H9 (cell line): ENCODE measurements around the gene DIAPH2. TPM values are rescaled to one million over a fixed set of nuclear protein-coding genes. Genes with fewer than 3 reads are reported as not detected.

ENCODE experiments used
- DNase-seq: peaks from one replicate; pipeline ENCODE4 v3.0.0-alpha.2; 2017
- H2AFZ ChIP-seq: one replicate; pipeline ENCODE4 v1.6.1; 2013; ENCODE audit warnings: mild to moderate bottlenecking, low read length, control low read depth, moderate library complexity
- H2AK5ac ChIP-seq: 2 replicates; pipeline ENCODE4 v1.6.1; 2013; ENCODE audit warnings: low read length, control low read depth, mixed read lengths; ENCODE audit not compliant: insufficient read length
- H2BK120ac ChIP-seq: one replicate; pipeline ENCODE4 v1.6.1; 2013; ENCODE audit warnings: low read depth, mild to moderate bottlenecking, low read length, control low read depth, inconsistent platforms; ENCODE audit not compliant: poor library complexity, severe bottlenecking
- H2BK12ac ChIP-seq: 2 replicates; pipeline ENCODE4 v1.6.1; 2013; ENCODE audit warnings: low read length, control low read depth, mixed read lengths, low read depth; ENCODE audit not compliant: insufficient read length
- H2BK15ac ChIP-seq: 2 replicates; pipeline ENCODE4 v1.6.1; 2013; ENCODE audit warnings: low read depth, low read length, control low read depth
- H2BK20ac ChIP-seq: one replicate; pipeline ENCODE4 v1.6.1; 2013; ENCODE audit warnings: low read depth, mild to moderate bottlenecking, low read length, control low read depth, inconsistent platforms; ENCODE audit not compliant: poor library complexity, severe bottlenecking
- H2BK5ac ChIP-seq: 2 replicates; pipeline ENCODE4 v1.6.1; 2013; ENCODE audit warnings: low read length, control low read depth, mixed read lengths; ENCODE audit not compliant: insufficient read length
- H3K14ac ChIP-seq: 2 replicates; pipeline ENCODE4 v1.6.1; 2013; ENCODE audit warnings: low read length, control low read depth; ENCODE audit not compliant: insufficient read depth
- H3K18ac ChIP-seq: 2 replicates; pipeline ENCODE4 v1.6.1; 2013; ENCODE audit warnings: low read depth, mild to moderate bottlenecking, mixed read lengths, low read length, control low read depth; ENCODE audit not compliant: insufficient read length
- H3K23ac ChIP-seq: 2 replicates; pipeline ENCODE4 v1.6.1; 2013; ENCODE audit warnings: low read length, control low read depth, mixed read lengths, low read depth; ENCODE audit not compliant: insufficient read length
- H3K23me2 ChIP-seq: 2 replicates; pipeline ENCODE4 v1.6.1; 2013; ENCODE audit warnings: low read depth, mild to moderate bottlenecking, mixed read lengths, low read length, control low read depth; ENCODE audit not compliant: insufficient read length, poor library complexity, severe bottlenecking
- H3K27ac ChIP-seq: 2 replicates; pipeline ENCODE4 v1.5.1; 2013; ENCODE audit warnings: low read length, control low read depth, mixed read lengths, low read depth; ENCODE audit not compliant: insufficient read length
- H3K27me3 ChIP-seq: 2 replicates; pipeline ENCODE4 v1.6.1; 2013; ENCODE audit warnings: low read length, control low read depth, inconsistent platforms; ENCODE audit not compliant: insufficient read depth
- H3K4ac ChIP-seq: 2 replicates; pipeline ENCODE4 v1.6.1; 2013; ENCODE audit warnings: low read depth, mild to moderate bottlenecking, control low read depth, inconsistent platforms, low read length, moderate library complexity
- H3K4me1 ChIP-seq: 2 replicates; pipeline ENCODE4 v1.6.1; 2013; ENCODE audit warnings: low read length, control low read depth, inconsistent platforms; ENCODE audit not compliant: insufficient read depth
- H3K4me2 ChIP-seq: 2 replicates; pipeline ENCODE4 v1.6.1; 2013; ENCODE audit warnings: low read length, control low read depth, mixed read lengths; ENCODE audit not compliant: insufficient read length, insufficient read depth
- H3K56ac ChIP-seq: 2 replicates; pipeline ENCODE4 v1.6.1; 2013; ENCODE audit warnings: low read depth, mild to moderate bottlenecking, mixed read lengths, low read length, control low read depth; ENCODE audit not compliant: insufficient read length
- H3K79me1 ChIP-seq: 2 replicates; pipeline ENCODE4 v1.6.1; 2013; ENCODE audit warnings: low read depth, mild to moderate bottlenecking, moderate library complexity, low read length, control low read depth, inconsistent platforms; ENCODE audit not compliant: insufficient read depth, poor library complexity, severe bottlenecking
- H3K79me2 ChIP-seq: 2 replicates; pipeline ENCODE4 v1.6.1; 2013; ENCODE audit warnings: low read length, control low read depth, inconsistent platforms; ENCODE audit not compliant: insufficient read depth
- H3K9ac ChIP-seq: 2 replicates; pipeline ENCODE4 v1.6.1; 2013; ENCODE audit warnings: low read length, control low read depth, mixed read lengths; ENCODE audit not compliant: insufficient read length; ENCODE audit errors: extremely low read depth
- H3K9me3 ChIP-seq: one replicate; pipeline ENCODE4 v1.6.1; 2013; ENCODE audit warnings: low read depth, low read length, inconsistent platforms; ENCODE audit not compliant: control insufficient read depth
- H3T11ph ChIP-seq: one replicate; pipeline ENCODE4 v1.6.1; 2013; ENCODE audit warnings: mild to moderate bottlenecking, low read length, control low read depth, inconsistent platforms
- H4K20me1 ChIP-seq: one replicate; pipeline ENCODE4 v1.6.1; 2013; ENCODE audit not compliant: control insufficient read depth, insufficient read length, insufficient read depth
- H4K5ac ChIP-seq: 2 replicates; pipeline ENCODE4 v1.6.1; 2013; ENCODE audit warnings: low read depth, mild to moderate bottlenecking, mixed read lengths, low read length, control low read depth; ENCODE audit not compliant: insufficient read length
- H4K8ac ChIP-seq: replicated peaks from 2 replicates; pipeline ENCODE4 v1.6.1; 2013; ENCODE audit warnings: low read length, control low read depth, mixed read lengths, low read depth; ENCODE audit not compliant: insufficient read length
- H4K91ac ChIP-seq: 2 replicates; pipeline ENCODE4 v1.6.1; 2013; ENCODE audit warnings: low read depth, mild to moderate bottlenecking, moderate library complexity, mixed read lengths, low read length, control low read depth; ENCODE audit not compliant: insufficient read length
- H3K27ac Mint-ChIP-seq, 3 experiments: 2 replicates in 2 of 3; 3 replicates in 1 of 3; pipeline ENCODE4 v1.8.0; 2020 to 2021; ENCODE audit warnings: mixed read lengths in 3 of 3, mild to moderate bottlenecking in 1 of 3, moderate library complexity in 1 of 3
- H3K27me3 Mint-ChIP-seq: 2 replicates; pipeline ENCODE4 v1.8.0; 2021; ENCODE audit warnings: low read depth, mild to moderate bottlenecking, moderate library complexity, mixed read lengths
- H3K36me3 Mint-ChIP-seq, 3 experiments: 2 replicates in 2 of 3; 3 replicates in 1 of 3; pipeline ENCODE4 v1.8.0; 2020 to 2021; ENCODE audit warnings: low read depth in 3 of 3, mixed read lengths in 3 of 3; ENCODE audit not compliant: insufficient read depth in 1 of 3
- H3K4me1 Mint-ChIP-seq, 2 experiments: 2 replicates each; pipeline ENCODE4 v1.8.0; 2020; ENCODE audit warnings: mixed read lengths in 2 of 2
- H3K4me3 Mint-ChIP-seq, 2 experiments: 2 replicates in 1 of 2; 3 replicates in 1 of 2; pipeline ENCODE4 v1.8.0; 2020 to 2021; ENCODE audit warnings: mild to moderate bottlenecking in 2 of 2, mixed read lengths in 2 of 2, moderate library complexity in 1 of 2
- H3K9me3 Mint-ChIP-seq, 2 experiments: 2 replicates in 1 of 2; 3 replicates in 1 of 2; pipeline ENCODE4 v1.8.0; 2020; ENCODE audit warnings: mild to moderate bottlenecking in 2 of 2, mixed read lengths in 2 of 2, moderate library complexity in 1 of 2
- WGBS: extraction: QIAGEN DNeasy Blood & Tissue Kit; methylation state at CpG from one replicate; pipeline ENCODE4 v1.1.7; 2013; ENCODE audit warnings: missing lambda C conversion rate, low lambda C conversion rate, mixed read lengths; ENCODE audit not compliant: insufficient read length; ENCODE audit errors: extremely low coverage; 5-methylcytosine and 5-hydroxymethylcytosine counted together
- total RNA-seq: library from RNA; stranded (reverse); gene quantifications from 2 replicates; pipeline ENCODE4 v1.2.1, GENCODE V29; 2021
- TF ChIP-seq, protein P1 (sequence below): fragments of 200-600 bp; sonication (generic); conservative IDR thresholded peaks from 3 replicates; pipeline ENCODE4 v1.8.0; 2021; ENCODE audit warnings: antibody characterized with exemption, mild to moderate bottlenecking

Gene DIAPH2
- total RNA-seq, 1 experiment from 2014 or later, result 45.4 TPM

DNA sequence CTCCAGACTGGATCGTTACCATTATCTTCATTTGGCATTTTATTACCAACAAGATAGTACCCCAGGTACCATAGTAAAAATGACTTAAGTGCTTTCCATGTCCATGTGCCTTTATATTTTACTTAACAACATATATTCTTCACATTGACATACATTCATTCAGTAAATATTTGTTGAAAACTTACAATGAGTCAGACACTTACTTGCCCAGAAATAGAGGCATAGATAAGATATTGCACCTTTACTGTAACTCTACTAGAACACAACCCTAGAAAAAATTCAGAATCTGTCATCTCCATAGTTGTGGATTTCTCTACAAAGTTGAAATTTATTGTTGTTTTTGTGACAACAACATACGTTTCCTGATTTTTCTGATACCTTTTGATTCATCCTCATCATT is 839.7 kb downstream of the DIAPH2 start:
- no peak overlapping the region for H2BK15ac ChIP-seq
- H2BK20ac ChIP-seq, result no peak overlapping the region
- no peak overlapping the region for H3K14ac ChIP-seq
- no peak overlapping the region for H3K56ac ChIP-seq
- Mint-ChIP-seq H3K27ac (peak overlapping the region in 1 of 3 experiments; percentile 45; a peak in 1 of 7 replicates), H3K27me3 (no peaks in the 10 kb centered on the region), H3K4me1 (peaks cover 17 to 18% of the 10 kb centered on the region in 2 experiments), H3K36me3 (peaks cover 10 to 22% (median 18%) of the 10 kb centered on the region in 3 experiments), H3K4me3 (no peak overlapping the region), H3K9me3 (peaks cover 6 to 11% of the 10 kb centered on the region in 2 experiments; a peak in 4 of 5 replicates)
- H2AK5ac ChIP-seq, result no peak overlapping the region
- H3K23me2 ChIP-seq, result no peaks in the 10 kb centered on the region
- peaks cover 1% of the 10 kb centered on the region for H3K9me3 ChIP-seq
- H2BK120ac ChIP-seq, result no peak overlapping the region
- H3K18ac ChIP-seq, result no peak overlapping the region
- H3K9ac ChIP-seq, result no peak overlapping the region
- H2AFZ ChIP-seq, result no peak overlapping the region
- H3K79me1 ChIP-seq, result no peaks in the 10 kb centered on the region
- no peaks in the 10 kb centered on the region for H4K20me1 ChIP-seq
- no peaks in the 10 kb centered on the region for H3K79me2 ChIP-seq
- H3K4me1 ChIP-seq, result no peaks in the 10 kb centered on the region
- DNase-seq, result no peak
- H2BK12ac ChIP-seq, result no peak overlapping the region
- H2BK5ac ChIP-seq, result no peak overlapping the region
- no peak overlapping the region for H3T11ph ChIP-seq
- no CpG with 5 or more reads among the region's 2 CpGs for WGBS
- H3K4me2 ChIP-seq, result no peak overlapping the region
- TF ChIP-seq, protein P1, sequence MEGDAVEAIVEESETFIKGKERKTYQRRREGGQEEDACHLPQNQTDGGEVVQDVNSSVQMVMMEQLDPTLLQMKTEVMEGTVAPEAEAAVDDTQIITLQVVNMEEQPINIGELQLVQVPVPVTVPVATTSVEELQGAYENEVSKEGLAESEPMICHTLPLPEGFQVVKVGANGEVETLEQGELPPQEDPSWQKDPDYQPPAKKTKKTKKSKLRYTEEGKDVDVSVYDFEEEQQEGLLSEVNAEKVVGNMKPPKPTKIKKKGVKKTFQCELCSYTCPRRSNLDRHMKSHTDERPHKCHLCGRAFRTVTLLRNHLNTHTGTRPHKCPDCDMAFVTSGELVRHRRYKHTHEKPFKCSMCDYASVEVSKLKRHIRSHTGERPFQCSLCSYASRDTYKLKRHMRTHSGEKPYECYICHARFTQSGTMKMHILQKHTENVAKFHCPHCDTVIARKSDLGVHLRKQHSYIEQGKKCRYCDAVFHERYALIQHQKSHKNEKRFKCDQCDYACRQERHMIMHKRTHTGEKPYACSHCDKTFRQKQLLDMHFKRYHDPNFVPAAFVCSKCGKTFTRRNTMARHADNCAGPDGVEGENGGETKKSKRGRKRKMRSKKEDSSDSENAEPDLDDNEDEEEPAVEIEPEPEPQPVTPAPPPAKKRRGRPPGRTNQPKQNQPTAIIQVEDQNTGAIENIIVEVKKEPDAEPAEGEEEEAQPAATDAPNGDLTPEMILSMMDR, result no peak
- H4K8ac ChIP-seq, result no peak overlapping the region
- H3K27ac ChIP-seq, result no peak overlapping the region
- H4K5ac ChIP-seq, result no peak overlapping the region
- no peak overlapping the region for H3K4ac ChIP-seq
- no peak overlapping the region for H3K23ac ChIP-seq
- H4K91ac ChIP-seq, result no peak overlapping the region
- H3K27me3 ChIP-seq, result no peaks in the 10 kb centered on the region
